Measurements from ENCODE around the gene PRR12.

PRR12 gene

DNA sequence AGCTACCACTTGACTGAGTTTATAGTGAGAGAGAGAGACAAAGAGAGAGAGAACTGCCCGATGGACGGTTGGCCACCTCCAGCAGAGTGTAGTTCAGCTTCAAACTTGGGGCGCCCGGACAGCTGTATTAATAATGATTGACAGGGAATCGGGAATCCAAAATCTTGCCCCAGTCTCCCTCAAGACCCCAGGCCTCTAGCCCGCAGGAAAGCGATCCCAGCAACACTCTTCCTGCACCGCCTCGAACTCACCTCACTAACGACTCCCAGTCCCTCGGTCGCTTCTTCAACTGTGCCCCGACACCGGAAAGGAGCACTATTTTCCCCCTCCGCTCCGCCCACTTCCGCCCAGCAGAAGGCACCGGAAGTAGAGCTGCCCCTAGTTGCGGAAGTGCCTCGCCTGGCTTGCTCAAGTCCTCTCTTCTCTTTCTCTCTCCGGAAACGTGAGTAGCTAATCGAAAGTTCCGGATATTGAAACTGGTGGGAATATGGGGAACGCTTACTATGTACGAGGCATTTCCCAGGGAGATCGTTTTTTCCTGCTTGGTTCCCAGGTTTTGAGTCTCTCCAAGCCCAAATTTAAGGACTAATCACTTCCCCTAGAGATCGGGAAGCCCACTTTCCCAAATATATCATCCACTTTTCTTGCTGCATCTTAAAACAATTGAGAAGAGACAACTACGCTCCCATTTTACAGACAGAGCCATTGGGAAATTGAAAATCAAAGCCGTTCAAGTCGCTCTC, 10.5 kb upstream of the PRR12 start, which contains the start of gene NOSIP:
NOSIP (minus strand) TSS at position 293 of the 743 bp plus-strand sequence. CDS start 19,865 bp downstream, outside the sequence.
- TF ChIP-seq, protein P1, sequence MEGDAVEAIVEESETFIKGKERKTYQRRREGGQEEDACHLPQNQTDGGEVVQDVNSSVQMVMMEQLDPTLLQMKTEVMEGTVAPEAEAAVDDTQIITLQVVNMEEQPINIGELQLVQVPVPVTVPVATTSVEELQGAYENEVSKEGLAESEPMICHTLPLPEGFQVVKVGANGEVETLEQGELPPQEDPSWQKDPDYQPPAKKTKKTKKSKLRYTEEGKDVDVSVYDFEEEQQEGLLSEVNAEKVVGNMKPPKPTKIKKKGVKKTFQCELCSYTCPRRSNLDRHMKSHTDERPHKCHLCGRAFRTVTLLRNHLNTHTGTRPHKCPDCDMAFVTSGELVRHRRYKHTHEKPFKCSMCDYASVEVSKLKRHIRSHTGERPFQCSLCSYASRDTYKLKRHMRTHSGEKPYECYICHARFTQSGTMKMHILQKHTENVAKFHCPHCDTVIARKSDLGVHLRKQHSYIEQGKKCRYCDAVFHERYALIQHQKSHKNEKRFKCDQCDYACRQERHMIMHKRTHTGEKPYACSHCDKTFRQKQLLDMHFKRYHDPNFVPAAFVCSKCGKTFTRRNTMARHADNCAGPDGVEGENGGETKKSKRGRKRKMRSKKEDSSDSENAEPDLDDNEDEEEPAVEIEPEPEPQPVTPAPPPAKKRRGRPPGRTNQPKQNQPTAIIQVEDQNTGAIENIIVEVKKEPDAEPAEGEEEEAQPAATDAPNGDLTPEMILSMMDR (IDR thresholded peaks at IDR 0.05; ENCODE audit: extremely low read depth, insufficient read depth, missing control alignments) = no peak
- in situ Hi-C loops (cut with MboI; ENCODE audit: low pct_unique_long_range_greater_than_20kb, low sequenced_read_pairs, unreplicated experiment) = no loop called here
- DNase-seq (ENCODE audit: low spot score) = peak; percentile 89

DNA sequence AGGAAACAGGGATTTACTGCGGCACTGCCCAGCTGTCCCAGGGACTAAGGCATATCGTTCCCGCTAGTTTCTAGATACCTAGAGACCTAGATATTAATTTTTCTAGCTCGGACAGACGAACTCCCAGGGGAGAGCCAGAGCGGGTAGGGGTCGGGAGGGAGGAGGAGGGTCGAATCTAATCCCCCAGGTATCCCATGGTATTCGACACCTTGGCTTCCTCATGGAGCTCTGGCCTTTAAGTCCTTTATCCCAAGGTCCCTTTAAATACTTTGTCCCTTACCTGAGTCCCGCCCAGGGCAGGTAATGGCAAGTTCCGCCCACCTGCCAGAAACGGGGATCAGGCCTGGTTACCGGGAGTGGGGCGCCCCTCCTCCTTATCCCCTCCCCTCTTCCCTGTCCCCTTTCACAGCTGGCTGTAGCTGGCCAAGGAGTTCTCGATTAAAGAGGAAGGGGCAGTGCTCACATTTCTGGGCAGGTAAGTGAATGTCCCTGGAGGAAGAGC, 9.9 kb upstream of the PRR12 start, which contains the start of gene PRRG2:
PRRG2 (plus strand) TSS at position 310 of the 502 bp plus-strand sequence. CDS start 1,904 bp downstream, outside the sequence.
- in situ Hi-C loops (cut with MboI; ENCODE audit: low pct_unique_long_range_greater_than_20kb, low sequenced_read_pairs, unreplicated experiment) = no loop called here
- TF ChIP-seq, protein P1 (IDR thresholded peaks at IDR 0.05; ENCODE audit: extremely low read depth, insufficient read depth, missing control alignments) = no peak
- no peak for DNase-seq (ENCODE audit: low spot score)

GRCh38 chr19:49583239-49583638, 7.7 kb upstream of the PRR12 start:
- TF ChIP-seq, protein P1 (IDR thresholded peaks at IDR 0.05; ENCODE audit: extremely low read depth, insufficient read depth, missing control alignments) = no peak
- in situ Hi-C loops (cut with MboI; ENCODE audit: low pct_unique_long_range_greater_than_20kb, low sequenced_read_pairs, unreplicated experiment) = no loop called here
- no peak for DNase-seq (ENCODE audit: low spot score)

DNA sequence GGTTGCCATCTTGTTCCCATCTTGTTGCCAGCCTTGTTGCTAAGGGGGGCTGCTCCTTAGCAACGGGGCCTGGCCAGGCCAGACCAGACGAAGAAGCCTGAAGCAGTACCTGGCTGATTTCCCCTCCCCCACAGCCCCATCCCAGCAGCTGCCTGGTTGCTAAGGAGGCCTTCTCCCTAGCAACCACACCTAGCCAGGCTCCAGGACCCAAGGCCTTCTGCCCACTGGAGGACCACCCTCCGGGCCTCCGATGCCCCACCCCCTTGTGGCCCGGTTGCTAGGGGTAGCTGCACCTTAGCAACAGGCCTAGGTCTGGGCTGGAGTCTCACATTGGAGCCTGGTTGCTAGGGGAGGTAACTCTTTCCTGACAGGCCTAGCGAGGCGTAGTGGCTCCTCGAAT, 6.0 kb upstream of the PRR12 start:
- no peak for DNase-seq (ENCODE audit: low spot score)
- in situ Hi-C loops (cut with MboI; ENCODE audit: low pct_unique_long_range_greater_than_20kb, low sequenced_read_pairs, unreplicated experiment) = no loop called here
- TF ChIP-seq, protein P1 (IDR thresholded peaks at IDR 0.05; ENCODE audit: extremely low read depth, insufficient read depth, missing control alignments) = no peak

GRCh38 chr19:49587227-49587626, 3.8 kb upstream of the PRR12 start:
- TF ChIP-seq, protein P1 (IDR thresholded peaks at IDR 0.05; ENCODE audit: extremely low read depth, insufficient read depth, missing control alignments) = no peak
- in situ Hi-C loops (cut with MboI; ENCODE audit: low pct_unique_long_range_greater_than_20kb, low sequenced_read_pairs, unreplicated experiment) = no loop called here
- DNase-seq (ENCODE audit: low spot score) = no peak

- in situ Hi-C loops (cut with MboI; ENCODE audit: low pct_unique_long_range_greater_than_20kb, low sequenced_read_pairs, unreplicated experiment) = no loop called here
- TF ChIP-seq, protein P1 (IDR thresholded peaks at IDR 0.05; ENCODE audit: extremely low read depth, insufficient read depth, missing control alignments) = no peak
- DNase-seq (ENCODE audit: low spot score) = peak; percentile 43
Measured at GRCh38 chr19:49588365-49589122, 2.4 kb upstream of the PRR12 start.

All from GM13977 (cell line).